Myocyte (in vitro differentiated cells): ENCODE data around the gene TMEM101. TPM values are rescaled to one million over a fixed set of nuclear protein-coding genes. Genes with fewer than 3 reads are reported as not detected.
"Not testable (repeated sequence)": the region's sequence is repeated elsewhere in the genome, so short reads cannot be mapped to it uniquely, and the experiment has no call there.

ENCODE experiments used
- DNase-seq: peaks from one replicate; pipeline ENCODE4 v3.0.0-alpha.2; 2012; ENCODE audit warnings: low read depth
- total RNA-seq: library from RNA; depleted of rRNA; stranded (reverse); fragments of >200 nt; gene quantifications from 2 replicates; pipeline ENCODE4 v1.2.3, GENCODE V29; 2014

TMEM101 gene
- total RNA-seq, 1 donor from 2014 or later: 40.6 TPM

DNA sequence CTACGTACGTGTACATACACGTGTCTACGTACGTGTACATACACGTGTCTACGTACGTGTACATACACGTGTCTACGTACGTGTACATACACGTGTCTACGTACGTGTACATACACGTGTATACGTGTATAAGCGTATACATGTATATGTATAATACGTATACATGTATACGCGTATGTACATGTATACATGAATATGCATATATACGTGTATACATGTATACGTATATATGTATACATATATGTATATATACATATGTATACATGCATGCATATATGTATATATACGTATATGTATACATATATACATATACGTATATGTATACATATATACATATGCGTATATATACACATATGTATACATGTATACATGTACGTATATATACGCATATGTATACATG, 38.9 kb downstream of the TMEM101 start:
- no peak for DNase-seq

DNA sequence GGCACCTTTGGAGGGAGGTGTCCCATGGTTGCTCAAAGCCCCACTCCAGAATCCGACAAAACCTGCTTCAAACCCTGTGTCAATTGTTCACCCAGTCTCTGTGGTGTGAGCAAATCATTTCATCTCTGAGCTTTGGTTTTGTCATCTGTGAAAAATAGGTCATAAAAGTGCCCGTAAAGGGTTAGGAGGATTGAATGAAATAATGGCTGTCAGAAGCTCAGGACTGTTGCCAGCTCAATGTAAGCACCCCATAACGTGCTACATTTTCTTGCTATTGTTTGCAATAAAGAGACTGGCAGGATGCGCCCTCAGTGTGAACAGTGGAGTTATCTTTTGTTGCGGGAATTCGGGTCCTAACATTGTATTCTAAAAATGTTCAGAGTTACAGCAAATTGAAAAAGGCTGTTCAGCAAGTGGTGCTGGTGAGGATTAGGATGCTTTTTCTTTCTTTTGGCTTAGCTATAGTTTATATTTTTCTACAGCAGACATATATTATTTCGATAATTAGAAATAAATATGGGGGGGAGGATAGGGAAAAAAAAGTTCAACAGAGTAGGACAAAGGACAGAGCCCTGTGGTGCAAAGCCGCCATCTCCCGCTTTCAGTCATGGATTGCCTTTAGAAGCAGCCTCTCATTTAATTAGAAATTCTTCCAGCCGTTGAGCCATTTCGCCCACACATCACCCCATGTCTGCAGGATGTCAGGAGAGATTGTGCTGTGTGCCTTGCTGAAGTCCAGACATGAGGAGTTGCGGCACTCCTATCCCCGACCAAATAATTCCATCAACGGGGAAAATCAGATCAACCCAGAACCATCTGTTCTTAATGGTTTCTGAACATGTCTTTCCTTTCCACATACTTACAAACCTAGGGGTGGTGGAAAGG, 40.1 kb downstream of the TMEM101 start:
- no peak for DNase-seq

DNA sequence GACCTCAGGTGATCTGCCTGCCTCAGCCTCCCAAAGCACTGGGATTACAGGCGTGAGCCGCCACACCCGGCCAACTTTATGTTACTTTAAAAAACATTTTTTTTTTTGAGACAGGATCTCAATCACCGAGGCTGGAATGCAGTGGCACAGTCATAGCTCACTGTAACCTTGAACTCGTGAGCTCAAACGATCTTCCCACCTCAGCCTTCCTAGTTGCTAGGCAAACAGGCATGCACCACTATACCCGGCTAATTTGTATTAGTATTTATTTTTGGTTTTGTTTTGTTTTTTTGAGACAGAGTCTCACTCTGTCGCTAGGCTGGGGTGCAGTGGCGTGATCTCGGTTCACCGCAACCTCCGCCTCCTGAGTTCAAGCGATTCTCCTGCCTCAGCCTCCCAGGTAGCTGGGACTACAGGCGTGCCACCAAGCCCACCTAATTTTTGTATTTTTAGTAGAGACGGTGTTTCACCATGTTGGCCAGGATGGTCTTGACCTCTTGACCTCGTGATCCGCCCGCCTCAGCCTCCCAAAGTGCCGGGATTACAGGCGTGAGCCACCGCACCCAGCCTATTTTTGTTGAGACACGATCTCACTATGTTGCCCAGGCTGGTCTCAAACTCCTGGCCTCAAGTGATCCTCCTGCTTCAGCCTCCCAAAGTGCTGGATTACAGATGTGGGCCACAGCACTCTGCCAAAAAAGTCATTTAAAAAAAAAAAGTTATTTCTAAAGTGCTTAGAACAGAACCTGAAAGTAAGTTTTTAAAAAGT, 42.1 kb downstream of the TMEM101 start:
- DNase-seq: not testable (repeated sequence)

- DNase-seq: not testable (repeated sequence)
These were observed 43.3 kb downstream of the TMEM101 start for GRCh38 chr17:43971436-43971835.

GRCh38 chr17:43970366-43970765, 44.4 kb downstream of the TMEM101 start:
- no peak for DNase-seq

- no peak for DNase-seq
These were observed 47.4 kb downstream of the TMEM101 start for GRCh38 chr17:43967251-43967875.

GRCh38 chr17:43966276-43966675, 48.5 kb downstream of the TMEM101 start:
- DNase-seq: no peak

- DNase-seq: no peak
These were observed 52.3 kb downstream of the TMEM101 start for GRCh38 chr17:43962479-43962878.

DNA sequence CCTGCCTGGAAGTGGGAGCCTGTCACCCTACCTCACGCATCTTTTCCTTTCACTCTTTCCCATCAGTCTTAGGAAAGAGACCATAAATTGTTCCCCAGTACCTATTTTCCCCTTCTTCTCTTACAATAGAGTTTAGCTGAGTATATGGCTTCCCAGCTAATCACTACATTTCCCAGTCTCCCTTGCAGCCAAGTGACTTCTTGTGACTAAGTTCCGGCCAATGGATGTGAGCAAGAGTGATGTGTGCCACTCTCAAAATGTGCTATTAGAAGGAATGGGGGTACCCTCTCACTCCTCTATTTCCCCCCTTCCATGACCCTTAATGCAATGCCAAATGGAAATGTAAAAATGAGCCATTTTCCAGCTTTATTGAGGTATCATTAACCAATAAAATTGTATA, 52.8 kb downstream of the TMEM101 start:
- no peak for DNase-seq

DNA sequence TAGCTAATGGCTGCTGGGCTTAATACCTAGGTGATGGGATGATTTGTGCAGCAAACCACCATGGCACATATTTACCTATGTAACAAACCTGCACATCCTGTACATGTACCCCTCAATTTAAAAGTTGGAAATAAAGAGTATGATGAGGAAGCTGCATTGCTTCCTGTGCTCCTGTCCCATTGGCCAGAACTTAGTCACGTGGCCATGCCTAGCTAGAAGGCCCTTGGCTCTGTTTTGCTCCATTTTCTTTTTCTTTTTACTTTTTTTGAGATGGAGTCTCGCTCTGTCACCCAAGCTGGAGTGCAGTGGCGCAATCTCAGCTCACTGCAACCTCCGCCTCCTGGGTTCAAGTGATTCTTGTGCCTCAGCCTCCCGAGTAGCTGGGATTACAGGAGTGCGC, 53.5 kb downstream of the TMEM101 start:
- DNase-seq: not testable (repeated sequence)

Other genes starting within 250 kb of the TMEM101 start
- gene DUSP3, start 236.0 kb downstream of the TMEM101 start, total RNA-seq: 103 and 104 TPM in 2 replicates
- not detected in 2 replicates for gene CFAP97D1, start 234.5 kb downstream of the TMEM101 start, total RNA-seq
- 5.4 and 5.5 TPM in 2 replicates for gene MPP3, start 181.8 kb downstream of the TMEM101 start, total RNA-seq
- gene CD300LG, start 167.8 kb downstream of the TMEM101 start, total RNA-seq: not detected in 2 replicates
- gene MPP2, start 107.4 kb downstream of the TMEM101 start, total RNA-seq: 0.96 and 2.3 TPM in 2 replicates
- gene PPY, start 72.5 kb downstream of the TMEM101 start, total RNA-seq: not detected in 2 replicates
- gene PYY, start 61.0 kb downstream of the TMEM101 start, total RNA-seq: 0.19 TPM in 1 of 2 replicates, not detected in the other
- 0.10 and 0.40 TPM in 2 replicates for gene NAGS, start 10.3 kb downstream of the TMEM101 start, total RNA-seq
- 34.1 and 40.2 TPM in 2 replicates for gene LSM12, start 51.7 kb upstream of the TMEM101 start, total RNA-seq
- 39.5 and 44.6 TPM in 2 replicates for gene G6PC3, start 55.8 kb upstream of the TMEM101 start, total RNA-seq
- gene HDAC5, start 108.7 kb upstream of the TMEM101 start, total RNA-seq: 646 and 649 TPM in 2 replicates
- gene HROB, start 127.0 kb upstream of the TMEM101 start, total RNA-seq: 0.45 and 1.4 TPM in 2 replicates
- gene ASB16, start 155.7 kb upstream of the TMEM101 start, total RNA-seq: 4.0 and 7.8 TPM in 2 replicates
- gene TMUB2, start 172.0 kb upstream of the TMEM101 start, total RNA-seq: 28.1 and 28.6 TPM in 2 replicates
- gene ATXN7L3, start 184.9 kb upstream of the TMEM101 start, total RNA-seq: 55.4 and 60.5 TPM in 2 replicates
- gene UBTF, start 204.7 kb upstream of the TMEM101 start, total RNA-seq: 45.7 and 65.8 TPM in 2 replicates